Myocyte (in vitro differentiated cells): Measurements from ENCODE around the gene PAK6. TPM values are rescaled to one million over a fixed set of nuclear protein-coding genes. Genes with fewer than 3 reads are reported as not detected.

Experiments
- DNase-seq: peaks from one replicate; pipeline ENCODE4 v3.0.0-alpha.2; 2012; ENCODE audit warnings: low read depth
- total RNA-seq: library from RNA; depleted of rRNA; stranded (reverse); fragments of >200 nt; gene quantifications from 2 replicates; pipeline ENCODE4 v1.2.3, GENCODE V29; 2014

The PAK6 gene
- total RNA-seq, 1 donor from 2014 or later = 0.48 TPM

GRCh38 chr15:40309344-40309862 lies 70.5 kb downstream of the PAK6 start:
- no peak for DNase-seq

DNA sequence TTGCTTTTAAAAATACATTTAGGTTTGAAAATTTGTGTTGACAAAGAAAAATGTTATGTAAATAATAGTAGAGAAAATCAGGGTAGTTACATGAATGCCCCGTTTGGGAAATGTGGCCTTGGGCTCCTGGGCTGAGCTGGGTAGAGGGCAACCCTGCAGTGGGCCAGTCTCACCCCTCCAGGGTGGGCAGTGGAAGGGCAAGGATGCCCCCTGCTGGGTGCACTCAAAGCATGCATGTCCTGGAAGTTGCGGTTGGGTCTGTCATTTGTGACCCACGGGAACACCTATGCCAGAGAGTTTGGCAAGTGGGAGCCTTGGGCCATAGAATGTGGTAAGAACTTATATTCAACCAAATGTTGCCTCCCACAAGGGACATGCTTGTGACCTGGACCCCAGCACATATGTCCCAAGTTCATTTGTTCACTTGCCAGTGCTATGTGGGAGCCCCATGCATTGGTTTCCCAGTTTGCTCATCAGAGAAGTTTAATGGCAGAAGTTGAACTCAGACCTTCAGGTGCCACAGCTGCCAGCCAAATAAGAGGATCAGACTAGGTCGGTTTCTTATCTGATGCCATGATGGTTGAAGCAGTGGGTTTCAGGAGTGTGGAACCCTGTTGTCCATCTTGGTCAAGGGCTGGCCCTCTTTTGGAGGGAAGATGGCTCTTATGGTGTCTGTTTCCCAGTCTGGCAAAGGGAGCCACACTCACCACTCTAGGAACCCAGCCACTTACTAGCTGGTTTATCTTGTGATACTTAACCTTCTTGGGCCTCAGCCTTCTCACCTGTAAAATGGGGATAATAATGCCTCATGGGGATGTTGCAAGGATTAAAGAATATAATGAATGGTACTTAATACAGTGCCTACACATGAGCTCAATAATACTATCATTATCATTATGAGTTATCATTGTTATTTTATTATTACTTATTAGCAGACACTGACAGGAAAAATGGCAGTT lies 71.4 kb downstream of the PAK6 start:
- no peak for DNase-seq

GRCh38 chr15:40310993-40311392 lies 72.1 kb downstream of the PAK6 start:
- DNase-seq = no peak

GRCh38 chr15:40312370-40313158 lies 73.7 kb downstream of the PAK6 start:
- DNase-seq = no peak

GRCh38 chr15:40313531-40314398 lies 74.9 kb downstream of the PAK6 start:
- DNase-seq = peak; percentile 55

DNA sequence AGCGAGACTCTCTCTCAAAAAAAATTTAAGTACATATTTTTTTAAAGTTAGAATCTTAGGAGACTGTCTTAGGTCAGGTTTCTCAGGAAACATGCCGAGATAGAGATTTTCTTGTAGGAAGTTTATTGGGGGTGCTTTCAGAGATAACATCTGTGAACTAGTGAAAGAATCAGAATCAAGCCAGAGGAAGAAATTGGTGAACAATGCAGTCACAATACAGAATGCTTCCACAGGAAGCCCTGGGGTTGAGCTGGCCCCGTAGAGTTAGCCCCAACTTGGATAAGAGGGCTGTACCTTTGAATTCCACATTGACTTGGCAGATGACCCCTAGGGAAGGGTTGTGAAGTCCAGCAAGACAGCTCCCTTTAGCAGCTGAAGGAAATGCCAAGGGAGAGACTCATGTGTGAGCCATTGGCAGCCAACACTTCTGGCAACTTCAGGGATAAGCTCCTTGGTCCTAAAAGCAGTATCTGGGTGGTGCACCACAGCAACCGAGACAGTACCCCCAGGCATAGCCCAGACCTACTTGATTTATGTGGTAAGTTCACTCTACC lies 75.9 kb downstream of the PAK6 start:
- DNase-seq = no peak

DNA sequence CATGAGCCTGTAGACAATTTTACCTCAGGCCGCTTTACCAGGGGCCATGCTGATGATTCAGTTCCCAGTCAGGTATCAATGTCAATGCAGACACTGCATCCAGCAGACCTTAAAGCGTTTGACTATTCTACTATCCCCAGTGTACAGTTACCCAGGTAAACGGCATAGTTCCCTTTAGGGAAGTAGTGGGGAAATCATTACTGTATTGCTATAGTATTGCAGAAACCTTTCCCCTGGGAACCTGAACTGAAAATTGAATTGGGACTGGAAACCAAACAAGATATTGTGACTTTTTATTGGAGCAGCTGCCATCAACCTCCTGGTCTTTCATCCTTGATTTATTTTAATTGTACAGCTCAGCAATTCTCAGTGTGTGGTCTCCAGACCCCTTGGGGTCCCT lies 78.1 kb downstream of the PAK6 start:
- DNase-seq = no peak

DNA sequence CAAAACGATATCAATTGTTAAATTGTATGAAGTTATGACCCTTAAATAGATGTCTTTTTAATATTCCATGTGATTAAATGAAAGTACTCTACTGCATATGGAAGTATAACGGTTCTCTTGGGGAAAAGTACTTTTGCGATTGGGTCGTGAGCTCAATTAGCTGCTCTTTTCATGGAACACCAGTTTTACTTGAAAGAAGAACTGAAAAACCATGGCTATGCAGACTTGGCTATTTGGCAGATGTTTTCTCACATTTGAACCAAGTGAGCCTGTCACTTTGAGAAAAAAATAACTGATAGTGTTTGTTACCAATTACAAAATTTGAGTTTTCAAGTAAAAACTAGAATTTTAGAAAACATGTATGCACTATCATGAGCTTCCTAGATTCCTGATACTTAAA lies 78.7 kb downstream of the PAK6 start:
- no peak for DNase-seq

GRCh38 chr15:40320409-40320808 lies 81.5 kb downstream of the PAK6 start:
- DNase-seq = no peak

GRCh38 chr15:40320931-40321371 lies 82.1 kb downstream of the PAK6 start:
- DNase-seq = peak; percentile 75

- no peak for DNase-seq
These were observed 83.8 kb downstream of the PAK6 start for GRCh38 chr15:40322531-40323238.

DNA sequence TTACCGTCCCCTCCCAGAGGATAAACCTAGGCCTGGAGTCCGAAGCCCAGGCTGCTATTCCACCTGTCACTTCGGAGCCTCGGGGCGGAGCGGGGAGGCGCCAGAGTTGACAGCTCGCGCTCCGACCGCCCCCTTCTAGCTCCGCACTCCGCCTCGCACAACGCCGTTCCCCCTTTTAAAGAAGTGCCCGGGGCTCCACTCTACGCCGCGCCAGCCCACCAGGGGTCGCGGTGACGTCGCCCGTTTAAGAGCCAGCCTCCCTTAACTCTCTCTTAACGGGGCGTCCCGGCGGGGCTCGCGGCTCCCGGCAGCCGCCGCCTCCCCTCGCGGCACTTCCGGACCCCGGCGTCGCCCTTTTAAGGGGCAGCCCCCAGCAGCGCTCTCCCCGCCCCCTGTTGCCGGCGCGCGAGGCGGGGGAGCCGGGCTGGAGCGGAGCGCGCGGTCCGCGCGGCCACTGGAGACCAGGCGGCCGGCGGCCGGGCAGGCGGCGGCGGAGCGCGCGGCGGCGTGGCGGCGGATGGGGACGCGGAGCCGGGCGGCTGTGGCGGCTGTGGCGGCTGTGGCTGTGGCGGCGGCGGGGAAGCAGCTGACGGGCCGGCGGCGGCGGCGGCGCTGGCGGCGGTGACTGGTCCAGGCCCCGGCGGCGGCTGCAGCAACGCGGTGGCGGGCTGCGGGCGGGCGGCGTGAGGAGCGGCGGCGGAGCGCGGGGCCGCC lies 84.5 kb downstream of the PAK6 start, which contains the start of gene INAFM2:
INAFM2 (plus strand) TSS at position 454 of the 714 bp plus-strand sequence. CDS start 364 bp downstream, outside the sequence.
- peak; percentile 96 for DNase-seq

DNA sequence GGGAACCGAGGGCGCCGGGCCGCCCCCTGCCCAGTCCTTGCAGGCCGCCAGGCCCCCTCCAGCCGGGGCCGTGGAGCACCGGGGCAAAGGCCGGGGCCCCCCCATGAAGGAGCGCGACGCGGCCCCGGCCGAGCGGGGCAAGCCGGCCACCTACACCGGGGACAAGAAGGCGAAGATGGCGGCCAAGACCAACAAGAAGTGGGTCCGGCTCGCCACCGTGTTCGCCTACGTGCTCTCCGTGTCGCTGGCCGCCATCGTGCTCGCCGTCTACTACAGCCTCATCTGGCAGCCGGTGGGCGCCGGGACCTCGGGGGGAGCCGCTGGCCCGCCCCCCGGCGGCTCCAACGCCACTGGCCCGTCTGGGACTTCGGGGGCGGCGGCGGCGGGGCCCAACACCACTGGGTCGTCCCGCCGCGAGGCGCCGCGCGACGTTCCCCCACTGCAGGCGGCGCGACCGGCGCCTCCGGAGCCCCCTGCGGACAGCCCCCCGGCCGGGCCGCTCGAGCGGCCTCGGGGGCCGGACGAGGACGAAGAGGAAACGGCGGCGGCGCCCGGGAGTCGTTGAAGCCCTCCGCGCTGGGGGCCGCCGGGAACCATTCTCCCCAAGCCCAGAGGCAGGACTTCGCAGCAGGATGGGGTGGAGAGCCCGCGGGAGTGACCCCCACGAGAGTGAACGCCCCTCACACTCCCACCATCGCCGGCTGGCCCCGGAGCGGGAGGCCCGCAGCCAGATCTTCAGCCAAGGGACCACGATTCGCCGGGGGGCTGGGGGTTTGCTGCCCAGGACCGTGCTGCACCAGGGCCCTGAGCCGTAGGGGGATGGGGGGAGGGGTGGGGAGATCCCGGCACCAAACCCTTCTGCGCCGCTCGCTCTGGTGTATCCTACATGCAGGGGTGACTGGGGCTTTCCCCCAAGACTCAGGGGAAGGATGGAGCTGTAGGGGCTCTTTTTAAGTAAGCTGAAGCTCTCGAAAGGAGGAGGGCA lies 85.4 kb downstream of the PAK6 start:
- DNase-seq = no peak

DNA sequence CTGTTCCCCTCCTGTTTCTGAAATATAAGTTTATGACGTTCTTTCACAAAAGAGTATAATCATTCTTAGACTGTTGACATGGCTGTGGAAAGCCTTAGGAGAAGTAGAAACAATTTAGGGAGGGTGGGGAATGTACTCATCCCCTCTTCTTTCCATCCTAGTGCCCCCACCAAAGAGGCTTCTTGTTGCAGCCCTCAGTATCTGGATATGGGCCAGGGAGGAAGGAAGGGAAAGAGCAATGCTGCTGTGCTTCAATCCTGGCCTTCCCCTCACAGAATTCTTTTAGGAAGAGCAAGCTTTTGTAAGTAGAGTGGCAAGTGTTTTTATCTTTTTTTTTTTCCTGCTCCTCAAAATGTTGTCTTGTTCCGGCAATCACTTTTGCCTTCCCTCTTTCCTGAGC lies 86.3 kb downstream of the PAK6 start:
- no peak for DNase-seq

DNA sequence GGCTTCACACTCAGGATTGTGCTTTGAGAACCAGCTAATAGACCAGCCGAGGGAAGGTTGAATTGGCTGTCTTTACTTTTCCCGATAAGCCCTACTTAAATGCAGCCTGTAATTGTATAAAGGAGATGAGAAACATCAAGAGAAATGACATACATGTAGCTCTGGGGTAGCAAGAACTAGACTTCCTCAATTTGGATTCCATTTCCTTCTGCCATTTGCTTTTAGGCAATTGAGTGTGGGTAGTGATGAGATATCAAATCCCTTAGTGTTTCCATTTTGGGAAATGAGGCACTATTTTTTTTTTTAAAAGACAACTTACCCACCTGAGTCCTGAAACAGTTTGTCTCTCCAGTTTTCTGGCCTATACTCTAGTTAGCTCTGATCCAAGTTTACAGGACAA lies 86.8 kb downstream of the PAK6 start:
- DNase-seq = no peak
